ENCODE data around the gene CNIH3.

Gene CNIH3

DNA sequence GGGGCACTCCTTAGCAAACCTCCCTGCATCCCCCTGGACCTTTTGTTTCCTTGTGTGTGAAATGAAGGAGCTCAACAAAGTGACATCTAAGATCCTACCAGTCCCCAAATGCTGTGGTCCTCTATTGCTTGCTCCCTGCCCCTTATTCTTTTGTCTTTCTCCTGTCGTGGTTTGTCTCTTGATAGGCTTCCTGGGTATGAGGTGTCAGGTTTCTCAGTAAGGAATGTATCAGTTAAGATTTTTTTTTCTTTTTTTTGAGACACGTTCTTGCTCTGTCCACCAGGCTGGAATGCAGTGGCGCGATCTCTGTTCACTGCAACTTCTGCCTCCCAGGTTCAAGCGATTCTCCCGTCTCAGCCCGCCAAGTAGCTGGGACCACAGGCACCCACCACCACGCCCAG is 16.8 kb downstream of the CNIH3 start:
- no peak for DNase-seq (ENCODE audit: extremely low read depth, low read depth)
- TF ChIP-seq, protein P1, sequence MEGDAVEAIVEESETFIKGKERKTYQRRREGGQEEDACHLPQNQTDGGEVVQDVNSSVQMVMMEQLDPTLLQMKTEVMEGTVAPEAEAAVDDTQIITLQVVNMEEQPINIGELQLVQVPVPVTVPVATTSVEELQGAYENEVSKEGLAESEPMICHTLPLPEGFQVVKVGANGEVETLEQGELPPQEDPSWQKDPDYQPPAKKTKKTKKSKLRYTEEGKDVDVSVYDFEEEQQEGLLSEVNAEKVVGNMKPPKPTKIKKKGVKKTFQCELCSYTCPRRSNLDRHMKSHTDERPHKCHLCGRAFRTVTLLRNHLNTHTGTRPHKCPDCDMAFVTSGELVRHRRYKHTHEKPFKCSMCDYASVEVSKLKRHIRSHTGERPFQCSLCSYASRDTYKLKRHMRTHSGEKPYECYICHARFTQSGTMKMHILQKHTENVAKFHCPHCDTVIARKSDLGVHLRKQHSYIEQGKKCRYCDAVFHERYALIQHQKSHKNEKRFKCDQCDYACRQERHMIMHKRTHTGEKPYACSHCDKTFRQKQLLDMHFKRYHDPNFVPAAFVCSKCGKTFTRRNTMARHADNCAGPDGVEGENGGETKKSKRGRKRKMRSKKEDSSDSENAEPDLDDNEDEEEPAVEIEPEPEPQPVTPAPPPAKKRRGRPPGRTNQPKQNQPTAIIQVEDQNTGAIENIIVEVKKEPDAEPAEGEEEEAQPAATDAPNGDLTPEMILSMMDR (IDR thresholded peaks at IDR 0.05; ENCODE audit: low read depth, low read length) = no peak

DNA sequence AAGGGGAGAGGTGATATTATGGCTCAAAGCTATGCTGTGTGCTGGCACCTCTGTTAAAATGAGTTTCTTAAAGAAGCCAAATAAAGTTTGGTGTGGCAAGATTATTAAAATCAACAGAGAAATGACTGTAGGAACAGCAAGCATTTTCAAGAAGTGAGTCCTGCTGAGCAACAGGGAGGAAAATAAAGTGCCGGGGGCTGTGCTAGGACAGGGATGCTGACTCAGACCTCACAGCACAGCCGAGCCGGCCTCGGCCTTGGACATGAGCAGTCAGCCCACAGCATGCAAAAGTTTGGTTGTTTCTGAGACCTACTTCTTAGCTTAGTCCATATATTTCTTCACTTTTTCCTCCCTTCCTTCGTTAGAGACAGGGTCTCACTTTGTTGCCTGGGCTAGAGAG is 19.2 kb downstream of the CNIH3 start:
- peak; percentile 32 for DNase-seq (ENCODE audit: extremely low read depth, low read depth)
- TF ChIP-seq, protein P1 (IDR thresholded peaks at IDR 0.05; ENCODE audit: low read depth, low read length) = no peak

DNA sequence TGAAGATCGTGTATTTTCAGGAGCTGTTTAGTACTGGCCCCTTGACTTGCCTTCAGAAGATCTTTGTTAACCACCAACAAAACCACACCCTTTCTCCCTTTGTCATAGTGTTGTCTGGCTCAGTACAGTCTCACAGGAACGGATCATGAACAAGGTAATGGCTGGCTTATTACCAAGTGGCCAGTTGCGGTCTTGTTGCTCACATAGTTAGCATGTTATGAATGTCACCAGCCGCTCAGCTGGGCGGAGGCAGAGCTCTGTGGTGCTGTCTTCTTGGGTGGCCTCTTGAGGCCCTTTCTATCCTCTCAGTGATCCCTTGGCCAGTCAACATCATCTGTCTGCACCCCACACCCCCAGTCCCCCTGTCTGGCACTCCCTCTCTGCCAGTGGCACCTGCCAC is 21.4 kb downstream of the CNIH3 start:
- TF ChIP-seq, protein P1 (IDR thresholded peaks at IDR 0.05; ENCODE audit: low read depth, low read length) = no peak
- DNase-seq (ENCODE audit: extremely low read depth, low read depth) = peak; percentile 27

DNA sequence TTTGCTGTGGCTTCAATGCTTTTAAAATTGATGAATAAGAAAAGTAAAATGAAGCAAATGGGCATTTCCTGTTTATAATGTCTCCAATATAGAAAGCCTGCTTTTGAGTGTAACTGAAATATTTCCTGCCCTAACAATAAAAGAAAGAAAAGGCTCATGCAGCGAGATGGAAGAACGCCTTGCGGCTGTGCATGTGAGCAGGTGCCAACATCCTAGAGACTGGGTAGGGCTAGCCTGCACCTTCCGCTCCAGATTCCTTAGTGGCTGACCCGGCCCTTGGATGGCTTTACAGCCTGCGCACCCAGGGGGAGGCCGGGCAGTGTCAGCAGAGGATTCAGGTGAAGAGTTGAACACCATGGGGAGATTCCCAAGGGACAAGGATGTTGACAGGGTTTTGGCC is 21.8 kb downstream of the CNIH3 start:
- no peak for DNase-seq (ENCODE audit: extremely low read depth, low read depth)
- TF ChIP-seq, protein P1 (IDR thresholded peaks at IDR 0.05; ENCODE audit: low read depth, low read length) = no peak

DNA sequence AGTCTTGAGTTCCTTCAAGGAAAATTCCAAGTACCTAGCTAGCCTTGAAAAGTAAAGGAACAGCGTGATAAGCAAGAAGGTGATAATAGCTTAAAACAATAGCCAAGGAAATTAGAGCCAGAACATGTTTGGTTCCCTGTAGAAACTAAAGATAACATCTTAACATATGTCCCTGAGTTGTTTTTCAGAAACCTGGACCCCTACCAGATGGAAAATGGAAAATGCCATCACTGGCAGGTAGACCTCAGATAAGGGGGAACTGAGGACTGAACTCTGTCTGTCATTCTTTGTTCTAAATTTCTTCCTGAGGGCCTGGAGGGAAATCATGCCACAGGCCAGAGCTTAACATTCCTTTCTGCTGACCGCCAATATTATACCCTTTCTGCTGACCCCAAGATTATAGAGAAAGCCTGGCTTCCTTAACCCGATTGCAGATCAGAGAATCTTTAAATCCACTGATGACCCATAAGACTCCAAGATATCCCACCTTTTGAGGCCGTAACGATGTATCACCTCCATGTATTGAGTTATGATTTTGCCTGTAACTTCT is 23.4 kb downstream of the CNIH3 start:
- TF ChIP-seq, protein P1 (IDR thresholded peaks at IDR 0.05; ENCODE audit: low read depth, low read length) = no peak
- DNase-seq (ENCODE audit: extremely low read depth, low read depth) = no peak

DNA sequence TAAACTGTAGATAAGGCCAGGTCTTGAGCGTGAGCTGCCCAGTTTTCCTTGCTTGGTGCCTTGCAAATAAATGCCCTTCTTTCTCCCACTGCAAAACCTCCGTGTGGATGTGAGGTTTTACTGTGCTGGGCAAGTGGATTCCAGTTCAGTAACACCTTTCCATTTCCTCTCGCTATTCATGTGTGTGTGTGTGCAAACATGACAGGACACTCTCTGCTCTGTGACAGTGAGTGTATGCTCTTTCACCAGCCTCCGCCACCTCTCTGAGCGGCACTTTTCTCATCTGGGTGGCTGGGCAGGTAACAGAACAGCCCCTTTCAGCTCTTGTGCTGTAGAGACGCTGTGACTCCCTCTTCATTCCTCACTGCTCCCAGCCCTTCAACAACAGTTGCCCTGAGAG is 23.9 kb downstream of the CNIH3 start:
- TF ChIP-seq, protein P1 (IDR thresholded peaks at IDR 0.05; ENCODE audit: low read depth, low read length) = no peak
- DNase-seq (ENCODE audit: extremely low read depth, low read depth) = no peak

DNA sequence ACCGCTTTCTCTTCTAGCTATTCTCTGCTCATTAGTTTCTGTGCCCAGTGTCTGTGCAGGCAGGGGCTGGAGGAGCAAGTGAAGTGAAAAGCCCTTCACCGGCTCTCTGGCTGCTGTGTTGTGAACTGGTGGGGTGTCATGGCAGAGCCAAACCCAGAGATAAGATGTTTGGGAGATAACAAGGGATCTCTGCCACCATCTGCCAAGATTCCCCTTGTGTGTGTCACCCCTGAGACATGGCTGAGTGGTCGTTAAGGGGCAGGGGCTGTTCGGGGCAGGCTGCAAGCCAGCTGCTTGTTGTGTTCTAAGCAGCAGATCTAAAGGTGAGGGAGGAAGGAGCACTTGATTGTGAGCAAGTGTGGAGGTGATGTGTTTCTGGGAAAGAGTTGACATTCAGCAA is 24.5 kb downstream of the CNIH3 start:
- TF ChIP-seq, protein P1 (IDR thresholded peaks at IDR 0.05; ENCODE audit: low read depth, low read length) = no peak
- no peak for DNase-seq (ENCODE audit: extremely low read depth, low read depth)
